Fibroblast of peridontal ligament (primary cell): ENCODE measurements around the gene SMIM23.

Experiments used
- DNase-seq: peaks from one replicate; pipeline ENCODE4 v3.0.0-alpha.2; 2010; ENCODE audit errors: extremely low read depth

The SMIM23 gene

GRCh38 chr5:171816666-171817065, 31.0 kb downstream of the SMIM23 start:
- no peak for DNase-seq

GRCh38 chr5:171820561-171820960, 34.9 kb downstream of the SMIM23 start:
- DNase-seq: no peak

- DNase-seq: no peak
Measured at GRCh38 chr5:171821286-171821685, 35.7 kb downstream of the SMIM23 start.

GRCh38 chr5:171823269-171823668, 37.7 kb downstream of the SMIM23 start:
- no peak for DNase-seq

- DNase-seq: no peak
Measured at GRCh38 chr5:171825051-171825450, 39.4 kb downstream of the SMIM23 start.

DNA sequence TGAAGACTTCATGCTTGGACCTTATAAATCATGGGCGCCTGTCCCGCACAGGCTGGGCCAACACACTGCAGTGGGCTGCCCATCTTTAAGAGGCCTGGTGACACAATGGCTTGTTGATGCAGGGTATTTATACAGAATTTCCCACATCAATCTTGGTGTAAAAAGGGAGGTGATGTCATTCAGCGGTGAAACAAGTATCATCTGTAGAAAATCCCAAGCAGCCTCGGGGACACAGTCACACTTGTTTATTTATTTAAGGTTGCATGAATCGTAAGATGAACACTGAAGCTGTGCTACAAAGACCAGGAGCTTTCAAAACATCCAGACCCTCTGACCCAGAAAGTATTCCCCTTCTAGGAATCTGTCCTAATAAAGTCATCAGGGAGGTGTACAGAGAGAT, 40.5 kb downstream of the SMIM23 start:
- no peak for DNase-seq

GRCh38 chr5:171827162-171827561, 41.5 kb downstream of the SMIM23 start:
- no peak for DNase-seq

GRCh38 chr5:171830686-171831085, 45.1 kb downstream of the SMIM23 start:
- no peak for DNase-seq

- DNase-seq: no peak
Measured at GRCh38 chr5:171832775-171833174, 47.2 kb downstream of the SMIM23 start.

- no peak for DNase-seq
Measured at GRCh38 chr5:171834461-171834860, 48.8 kb downstream of the SMIM23 start.

- no peak for DNase-seq
Measured at GRCh38 chr5:171835066-171835465, 49.4 kb downstream of the SMIM23 start.

DNA sequence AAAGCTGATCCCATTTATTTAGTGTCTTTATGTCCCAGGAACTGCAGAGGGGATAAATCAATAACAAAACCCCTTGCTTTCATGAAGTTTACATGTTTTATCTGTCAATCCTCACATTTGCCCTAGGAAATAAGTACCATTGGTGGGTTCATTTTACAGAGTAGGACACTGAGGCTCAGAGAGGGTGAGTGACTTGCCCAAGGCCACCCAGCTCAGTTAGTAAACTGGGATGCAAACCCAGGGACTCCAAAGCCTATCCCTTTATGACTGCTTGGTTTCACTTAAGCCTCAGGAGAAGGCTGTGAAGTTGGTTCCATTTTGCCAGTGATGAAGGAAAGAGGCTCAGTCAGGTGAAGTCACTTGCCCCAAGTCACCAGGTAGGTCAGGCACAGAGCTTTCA, 51.9 kb downstream of the SMIM23 start:
- DNase-seq: no peak

DNA sequence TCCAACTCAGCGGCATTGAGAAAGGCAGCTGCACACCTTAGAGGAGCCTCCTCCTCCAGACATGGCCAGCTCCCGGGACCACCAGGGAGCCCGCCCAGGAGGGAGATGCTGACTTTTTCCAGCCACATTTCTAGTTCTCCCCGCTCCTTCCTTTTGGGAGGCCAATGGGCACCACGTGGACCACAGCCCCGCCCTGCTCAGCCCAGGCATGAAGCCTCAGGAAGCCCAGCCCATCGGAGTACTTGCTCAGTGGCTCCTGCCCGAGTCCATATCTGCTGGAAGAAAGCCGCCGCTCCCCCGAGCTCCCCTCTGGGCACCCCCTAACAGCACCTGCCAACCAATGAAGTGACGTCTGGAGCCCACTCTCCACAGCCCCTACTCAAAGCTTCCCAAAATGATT, 52.4 kb downstream of the SMIM23 start:
- no peak for DNase-seq

DNA sequence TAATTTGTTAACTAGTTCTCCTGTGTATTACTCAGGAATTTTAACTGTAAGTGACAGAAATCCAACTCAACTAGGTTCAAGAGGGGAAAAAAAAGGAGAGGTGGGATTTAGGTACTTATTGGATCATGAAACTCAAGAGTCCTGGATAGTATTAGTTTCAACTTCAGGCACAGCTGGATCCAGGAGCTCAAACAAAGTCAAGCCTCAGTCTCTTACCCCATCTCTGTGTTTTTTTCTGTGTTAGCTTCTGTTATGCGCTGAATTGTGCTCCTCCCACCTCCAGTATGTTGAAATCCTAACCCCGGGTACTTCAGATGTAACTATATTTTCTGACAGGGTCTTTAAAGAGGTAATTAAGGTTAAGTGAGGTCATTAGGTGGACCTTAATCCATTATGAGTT, 53.5 kb downstream of the SMIM23 start:
- no peak for DNase-seq

GRCh38 chr5:171840066-171840465, 54.4 kb downstream of the SMIM23 start:
- DNase-seq: no peak
